HepG2 (cell line): ENCODE data around the gene HS3ST3A1.

ENCODE experiments used
- EZH2 ChIP-seq: conservative IDR thresholded peaks from 2 replicates; pipeline ENCODE4 v1.6.1; 2012; ENCODE audit warnings: mild to moderate bottlenecking, low read depth, low read length, moderate library complexity
- FOXK1 ChIP-seq: sonication (generic); formaldehyde crosslinking; IDR thresholded peaks from 2 replicates; pipeline ENCODE4 v1.4.0; 2020; ENCODE audit warnings: low read depth, missing genetic modification reagents, borderline replicate concordance
- MYC ChIP-seq: sonication (generic); formaldehyde crosslinking; IDR thresholded peaks from 2 replicates; pipeline ENCODE4 v1.9.0; 2021; ENCODE audit warnings: missing genetic modification reagents, borderline replicate concordance
- NFE2L1 ChIP-seq: sonication (generic); formaldehyde crosslinking; IDR thresholded peaks from 2 replicates; pipeline ENCODE4 v1.4.0; 2020; ENCODE audit warnings: missing genetic modification reagents, mild to moderate bottlenecking, borderline replicate concordance
- POLR2AphosphoS5 ChIP-seq: IDR thresholded peaks from 2 replicates; pipeline ENCODE4 v1.6.1; 2012; ENCODE audit warnings: low read depth, low read length
- TF ChIP-seq, protein P1 (sequence below): sonication (generic); formaldehyde crosslinking; IDR thresholded peaks from 2 replicates; pipeline ENCODE4 v1.8.1; 2023; ENCODE audit warnings: missing genetic modification reagents, inconsistent platforms, borderline replicate concordance

DNA sequence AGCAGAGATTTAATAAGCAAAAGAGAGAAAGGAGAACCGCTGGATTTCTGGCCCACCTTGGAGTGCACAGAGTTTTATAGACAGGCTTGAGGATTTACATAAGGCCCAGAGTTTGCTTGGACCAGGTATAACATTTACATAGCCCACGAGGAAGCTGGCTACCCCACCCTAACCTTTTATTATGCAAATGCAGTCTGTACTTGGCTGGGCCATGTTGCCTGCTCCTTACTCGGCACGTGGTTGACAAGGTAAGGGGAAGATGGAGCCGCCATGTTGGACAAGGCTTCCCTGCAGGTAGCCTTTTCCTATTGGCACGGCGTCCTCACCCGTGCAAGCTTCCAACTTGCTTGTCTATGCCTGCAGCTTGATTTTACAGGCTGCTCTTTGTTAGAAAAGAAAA, 35.2 kb upstream of the HS3ST3A1 start:
- no peak for TF ChIP-seq EZH2
- no peak for TF ChIP-seq MYC (CRISPR knock-in tag)
- TF ChIP-seq, protein P1, sequence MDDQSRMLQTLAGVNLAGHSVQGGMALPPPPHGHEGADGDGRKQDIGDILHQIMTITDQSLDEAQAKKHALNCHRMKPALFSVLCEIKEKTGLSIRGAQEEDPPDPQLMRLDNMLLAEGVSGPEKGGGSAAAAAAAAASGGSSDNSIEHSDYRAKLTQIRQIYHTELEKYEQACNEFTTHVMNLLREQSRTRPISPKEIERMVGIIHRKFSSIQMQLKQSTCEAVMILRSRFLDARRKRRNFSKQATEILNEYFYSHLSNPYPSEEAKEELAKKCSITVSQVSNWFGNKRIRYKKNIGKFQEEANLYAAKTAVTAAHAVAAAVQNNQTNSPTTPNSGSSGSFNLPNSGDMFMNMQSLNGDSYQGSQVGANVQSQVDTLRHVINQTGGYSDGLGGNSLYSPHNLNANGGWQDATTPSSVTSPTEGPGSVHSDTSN (CRISPR knock-in tag): no peak
- no peak for TF ChIP-seq NFE2L1 (CRISPR knock-in tag)
- TF ChIP-seq FOXK1 (CRISPR knock-in tag): no peak
- no peak for TF ChIP-seq POLR2AphosphoS5
